Measurements from ENCODE around the gene LHX8.

Gene LHX8

GRCh38 chr1:75129983-75130789 is 4.0 kb upstream of the LHX8 start:
- TF ChIP-seq PPARA (CRISPR knock-in tag; IDR thresholded peaks at IDR 0.05; ENCODE audit: borderline replicate concordance), result no peak
- TF ChIP-seq CREB5 (CRISPR knock-in tag; IDR thresholded peaks at IDR 0.05; ENCODE audit: low read depth), result no peak
- no peak for TF ChIP-seq ZC3H10 (CRISPR knock-in tag; IDR thresholded peaks at IDR 0.05)
- no peak for TF ChIP-seq ZFP3 (CRISPR knock-in tag; IDR thresholded peaks at IDR 0.05)
- TF ChIP-seq PATZ1 (CRISPR knock-in tag; IDR thresholded peaks at IDR 0.05; ENCODE audit: borderline replicate concordance), result no peak
- TF ChIP-seq ZNF8 (CRISPR knock-in tag; IDR thresholded peaks at IDR 0.05), result no peak
- no peak for TF ChIP-seq RARB (CRISPR knock-in tag; IDR thresholded peaks at IDR 0.05)
- TF ChIP-seq SNAI2 (CRISPR knock-in tag; IDR thresholded peaks at IDR 0.05), result no peak
- no peak for ATAC-seq

GRCh38 chr1:75130865-75131564 is 3.2 kb upstream of the LHX8 start:
- TF ChIP-seq OSR1 (CRISPR knock-in tag; IDR thresholded peaks at IDR 0.05), result no peak
- peak; percentile 5; the same call in 2 of the 3 replicates for ATAC-seq

GRCh38 chr1:75131565-75132241 is 2.5 kb upstream of the LHX8 start:
- TF ChIP-seq ZNF565 (CRISPR knock-in tag; conservative IDR thresholded peaks at IDR 0.05; ENCODE audit: low read depth), result no peak
- no peak for TF ChIP-seq SNAI2 (CRISPR knock-in tag; IDR thresholded peaks at IDR 0.05)
- TF ChIP-seq TCF4 (CRISPR knock-in tag; IDR thresholded peaks at IDR 0.05; ENCODE audit: borderline replicate concordance), result no peak
- TF ChIP-seq TOX (CRISPR knock-in tag; IDR thresholded peaks at IDR 0.05; ENCODE audit: borderline replicate concordance), result no peak
- TF ChIP-seq CREB5 (CRISPR knock-in tag; IDR thresholded peaks at IDR 0.05; ENCODE audit: low read depth), result no peak
- no peak for TF ChIP-seq RARB (CRISPR knock-in tag; IDR thresholded peaks at IDR 0.05)
- TF ChIP-seq BACH2 (CRISPR knock-in tag; IDR thresholded peaks at IDR 0.05; ENCODE audit: borderline replicate concordance), result no peak
- TF ChIP-seq PATZ1 (CRISPR knock-in tag; IDR thresholded peaks at IDR 0.05; ENCODE audit: borderline replicate concordance), result no peak
- no peak for TF ChIP-seq ESRRG (CRISPR knock-in tag; IDR thresholded peaks at IDR 0.05)
- TF ChIP-seq CSRNP3 (CRISPR knock-in tag; IDR thresholded peaks at IDR 0.05), result no peak
- no peak for TF ChIP-seq OSR1 (CRISPR knock-in tag; IDR thresholded peaks at IDR 0.05)
- no peak for TF ChIP-seq PPARA (CRISPR knock-in tag; IDR thresholded peaks at IDR 0.05; ENCODE audit: borderline replicate concordance)
- no peak for TF ChIP-seq ARNTL (CRISPR knock-in tag; IDR thresholded peaks at IDR 0.05; ENCODE audit: borderline replicate concordance, low read depth)
- no peak for TF ChIP-seq ISL1 (CRISPR knock-in tag; IDR thresholded peaks at IDR 0.05)
- no peak for ATAC-seq
